SK-N-MC (cell line): Measurements from ENCODE around the gene IL4R.

ENCODE experiments used
- EZH2 ChIP-seq: fragments of 200-600 bp; sonication (generic); IDR thresholded peaks from one replicate; pipeline ENCODE4 v1.6.1; 2017; ENCODE audit warnings: antibody characterized with exemption
- POLR2AphosphoS5 ChIP-seq: IDR thresholded peaks from 2 replicates; pipeline ENCODE4 v1.6.1; 2012; ENCODE audit warnings: mild to moderate bottlenecking, low read depth, low read length, borderline replicate concordance

GRCh38 chr16:27315333-27316037 is 1.7 kb downstream of the IL4R start:
- TF ChIP-seq POLR2AphosphoS5 (no peak), EZH2 (no peak)
